ENCODE data around the gene SMAD4. TPM values are rescaled to one million over a fixed set of nuclear protein-coding genes. Genes with fewer than 3 reads are reported as not detected.

Gene SMAD4
- total and polyA plus RNA-seq, 2 of the 13 experiments (the other 11 are each of a cell fraction or from before 2014, with no cell fraction given), result 70.2 to 72.0 TPM

DNA sequence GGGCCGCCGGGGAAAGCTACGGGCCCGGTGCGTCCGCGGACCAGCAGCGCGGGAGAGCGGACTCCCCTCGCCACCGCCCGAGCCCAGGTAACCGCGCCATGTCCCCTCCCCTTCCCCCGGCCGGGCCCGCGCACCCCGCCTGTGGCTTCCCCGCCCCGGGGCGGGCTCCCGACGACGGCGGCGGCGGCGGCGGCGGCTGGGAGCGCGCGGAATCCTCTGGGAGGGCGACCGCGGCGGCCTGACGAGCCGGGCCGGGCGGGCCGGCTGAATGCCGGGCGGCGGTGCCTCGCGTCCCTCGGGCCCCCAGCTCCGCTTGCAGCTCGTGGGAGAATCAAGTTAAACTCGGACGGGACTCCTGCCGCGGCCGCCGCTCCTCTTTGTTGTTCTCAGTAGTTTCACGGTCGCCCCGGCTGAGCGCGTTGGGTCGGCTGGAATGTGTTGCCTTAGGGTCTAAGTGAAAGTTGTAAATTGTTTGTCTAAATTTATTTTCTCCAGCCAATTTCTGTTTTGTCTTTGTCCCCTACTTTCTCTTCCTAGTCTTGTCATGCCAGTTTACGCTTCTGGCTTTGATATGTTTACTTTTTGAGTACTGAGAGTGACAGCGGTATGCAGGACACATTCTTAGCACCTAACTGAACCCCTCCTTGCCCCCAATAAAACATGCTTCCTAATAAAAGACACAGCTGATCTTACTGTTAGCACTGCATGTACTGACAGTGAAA lies 685 bp downstream of the SMAD4 start (continued):
- TF ChIP-seq ZNF234 (CRISPR knock-in tag; conservative IDR thresholded peaks at IDR 0.05) (0 out of 2 replicates have a peak, but pooled peaks have one; percentile 39), TBL1XR1 (IDR thresholded peaks at IDR 0.05; ENCODE audit: borderline replicate concordance, low read length, partially characterized antibody) (no peak), ZNF644 (CRISPR knock-in tag; IDR thresholded peaks at IDR 0.05; ENCODE audit: low read depth) (no peak), GATAD2A (CRISPR knock-in tag; IDR thresholded peaks at IDR 0.05) (no peak), TRIM24 (CRISPR knock-in tag; IDR thresholded peaks at IDR 0.05) (no peak), ZNF777 (CRISPR knock-in tag; IDR thresholded peaks at IDR 0.05) (peak; percentile 15; the same call in 1 of the 2 replicates), ZNF205 (CRISPR knock-in tag; IDR thresholded peaks at IDR 0.05) (no peak), ZNF850 (CRISPR knock-in tag; conservative IDR thresholded peaks at IDR 0.05) (no peak), NCOA2 (CRISPR knock-in tag; IDR thresholded peaks at IDR 0.05) (no peak), KLF12 (CRISPR knock-in tag; IDR thresholded peaks at IDR 0.05; ENCODE audit: borderline replicate concordance) (no peak; the same call in 1 of the 2 replicates), ZNF136 (CRISPR knock-in tag; IDR thresholded peaks at IDR 0.05; ENCODE audit: low read depth) (no peak), ZNF615 (CRISPR knock-in tag; IDR thresholded peaks at IDR 0.05; ENCODE audit: borderline replicate concordance) (no peak), KDM4B (CRISPR knock-in tag; IDR thresholded peaks at IDR 0.05) (no peak)
- TF ChIP-seq, protein P1, sequence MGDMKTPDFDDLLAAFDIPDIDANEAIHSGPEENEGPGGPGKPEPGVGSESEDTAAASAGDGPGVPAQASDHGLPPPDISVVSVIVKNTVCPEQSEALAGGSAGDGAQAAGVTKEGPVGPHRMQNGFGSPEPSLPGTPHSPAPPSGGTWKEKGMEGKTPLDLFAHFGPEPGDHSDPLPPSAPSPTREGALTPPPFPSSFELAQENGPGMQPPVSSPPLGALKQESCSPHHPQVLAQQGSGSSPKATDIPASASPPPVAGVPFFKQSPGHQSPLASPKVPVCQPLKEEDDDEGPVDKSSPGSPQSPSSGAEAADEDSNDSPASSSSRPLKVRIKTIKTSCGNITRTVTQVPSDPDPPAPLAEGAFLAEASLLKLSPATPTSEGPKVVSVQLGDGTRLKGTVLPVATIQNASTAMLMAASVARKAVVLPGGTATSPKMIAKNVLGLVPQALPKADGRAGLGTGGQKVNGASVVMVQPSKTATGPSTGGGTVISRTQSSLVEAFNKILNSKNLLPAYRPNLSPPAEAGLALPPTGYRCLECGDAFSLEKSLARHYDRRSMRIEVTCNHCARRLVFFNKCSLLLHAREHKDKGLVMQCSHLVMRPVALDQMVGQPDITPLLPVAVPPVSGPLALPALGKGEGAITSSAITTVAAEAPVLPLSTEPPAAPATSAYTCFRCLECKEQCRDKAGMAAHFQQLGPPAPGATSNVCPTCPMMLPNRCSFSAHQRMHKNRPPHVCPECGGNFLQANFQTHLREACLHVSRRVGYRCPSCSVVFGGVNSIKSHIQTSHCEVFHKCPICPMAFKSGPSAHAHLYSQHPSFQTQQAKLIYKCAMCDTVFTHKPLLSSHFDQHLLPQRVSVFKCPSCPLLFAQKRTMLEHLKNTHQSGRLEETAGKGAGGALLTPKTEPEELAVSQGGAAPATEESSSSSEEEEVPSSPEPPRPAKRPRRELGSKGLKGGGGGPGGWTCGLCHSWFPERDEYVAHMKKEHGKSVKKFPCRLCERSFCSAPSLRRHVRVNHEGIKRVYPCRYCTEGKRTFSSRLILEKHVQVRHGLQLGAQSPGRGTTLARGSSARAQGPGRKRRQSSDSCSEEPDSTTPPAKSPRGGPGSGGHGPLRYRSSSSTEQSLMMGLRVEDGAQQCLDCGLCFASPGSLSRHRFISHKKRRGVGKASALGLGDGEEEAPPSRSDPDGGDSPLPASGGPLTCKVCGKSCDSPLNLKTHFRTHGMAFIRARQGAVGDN (CRISPR knock-in tag; IDR thresholded peaks at IDR 0.05), result no peak
- TF ChIP-seq, protein P2, sequence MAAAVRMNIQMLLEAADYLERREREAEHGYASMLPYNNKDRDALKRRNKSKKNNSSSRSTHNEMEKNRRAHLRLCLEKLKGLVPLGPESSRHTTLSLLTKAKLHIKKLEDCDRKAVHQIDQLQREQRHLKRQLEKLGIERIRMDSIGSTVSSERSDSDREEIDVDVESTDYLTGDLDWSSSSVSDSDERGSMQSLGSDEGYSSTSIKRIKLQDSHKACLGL (CRISPR knock-in tag; IDR thresholded peaks at IDR 0.05), result no peak
- TF ChIP-seq, protein P3, sequence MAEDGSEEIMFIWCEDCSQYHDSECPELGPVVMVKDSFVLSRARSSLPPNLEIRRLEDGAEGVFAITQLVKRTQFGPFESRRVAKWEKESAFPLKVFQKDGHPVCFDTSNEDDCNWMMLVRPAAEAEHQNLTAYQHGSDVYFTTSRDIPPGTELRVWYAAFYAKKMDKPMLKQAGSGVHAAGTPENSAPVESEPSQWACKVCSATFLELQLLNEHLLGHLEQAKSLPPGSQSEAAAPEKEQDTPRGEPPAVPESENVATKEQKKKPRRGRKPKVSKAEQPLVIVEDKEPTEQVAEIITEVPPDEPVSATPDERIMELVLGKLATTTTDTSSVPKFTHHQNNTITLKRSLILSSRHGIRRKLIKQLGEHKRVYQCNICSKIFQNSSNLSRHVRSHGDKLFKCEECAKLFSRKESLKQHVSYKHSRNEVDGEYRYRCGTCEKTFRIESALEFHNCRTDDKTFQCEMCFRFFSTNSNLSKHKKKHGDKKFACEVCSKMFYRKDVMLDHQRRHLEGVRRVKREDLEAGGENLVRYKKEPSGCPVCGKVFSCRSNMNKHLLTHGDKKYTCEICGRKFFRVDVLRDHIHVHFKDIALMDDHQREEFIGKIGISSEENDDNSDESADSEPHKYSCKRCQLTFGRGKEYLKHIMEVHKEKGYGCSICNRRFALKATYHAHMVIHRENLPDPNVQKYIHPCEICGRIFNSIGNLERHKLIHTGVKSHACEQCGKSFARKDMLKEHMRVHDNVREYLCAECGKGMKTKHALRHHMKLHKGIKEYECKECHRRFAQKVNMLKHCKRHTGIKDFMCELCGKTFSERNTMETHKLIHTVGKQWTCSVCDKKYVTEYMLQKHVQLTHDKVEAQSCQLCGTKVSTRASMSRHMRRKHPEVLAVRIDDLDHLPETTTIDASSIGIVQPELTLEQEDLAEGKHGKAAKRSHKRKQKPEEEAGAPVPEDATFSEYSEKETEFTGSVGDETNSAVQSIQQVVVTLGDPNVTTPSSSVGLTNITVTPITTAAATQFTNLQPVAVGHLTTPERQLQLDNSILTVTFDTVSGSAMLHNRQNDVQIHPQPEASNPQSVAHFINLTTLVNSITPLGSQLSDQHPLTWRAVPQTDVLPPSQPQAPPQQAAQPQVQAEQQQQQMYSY (CRISPR knock-in tag; IDR thresholded peaks at IDR 0.05), result no peak
- TF ChIP-seq, protein P4, sequence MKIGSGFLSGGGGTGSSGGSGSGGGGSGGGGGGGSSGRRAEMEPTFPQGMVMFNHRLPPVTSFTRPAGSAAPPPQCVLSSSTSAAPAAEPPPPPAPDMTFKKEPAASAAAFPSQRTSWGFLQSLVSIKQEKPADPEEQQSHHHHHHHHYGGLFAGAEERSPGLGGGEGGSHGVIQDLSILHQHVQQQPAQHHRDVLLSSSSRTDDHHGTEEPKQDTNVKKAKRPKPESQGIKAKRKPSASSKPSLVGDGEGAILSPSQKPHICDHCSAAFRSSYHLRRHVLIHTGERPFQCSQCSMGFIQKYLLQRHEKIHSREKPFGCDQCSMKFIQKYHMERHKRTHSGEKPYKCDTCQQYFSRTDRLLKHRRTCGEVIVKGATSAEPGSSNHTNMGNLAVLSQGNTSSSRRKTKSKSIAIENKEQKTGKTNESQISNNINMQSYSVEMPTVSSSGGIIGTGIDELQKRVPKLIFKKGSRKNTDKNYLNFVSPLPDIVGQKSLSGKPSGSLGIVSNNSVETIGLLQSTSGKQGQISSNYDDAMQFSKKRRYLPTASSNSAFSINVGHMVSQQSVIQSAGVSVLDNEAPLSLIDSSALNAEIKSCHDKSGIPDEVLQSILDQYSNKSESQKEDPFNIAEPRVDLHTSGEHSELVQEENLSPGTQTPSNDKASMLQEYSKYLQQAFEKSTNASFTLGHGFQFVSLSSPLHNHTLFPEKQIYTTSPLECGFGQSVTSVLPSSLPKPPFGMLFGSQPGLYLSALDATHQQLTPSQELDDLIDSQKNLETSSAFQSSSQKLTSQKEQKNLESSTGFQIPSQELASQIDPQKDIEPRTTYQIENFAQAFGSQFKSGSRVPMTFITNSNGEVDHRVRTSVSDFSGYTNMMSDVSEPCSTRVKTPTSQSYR (CRISPR knock-in tag; IDR thresholded peaks at IDR 0.05; ENCODE audit: borderline replicate concordance), result no peak
- TF ChIP-seq, protein P5, sequence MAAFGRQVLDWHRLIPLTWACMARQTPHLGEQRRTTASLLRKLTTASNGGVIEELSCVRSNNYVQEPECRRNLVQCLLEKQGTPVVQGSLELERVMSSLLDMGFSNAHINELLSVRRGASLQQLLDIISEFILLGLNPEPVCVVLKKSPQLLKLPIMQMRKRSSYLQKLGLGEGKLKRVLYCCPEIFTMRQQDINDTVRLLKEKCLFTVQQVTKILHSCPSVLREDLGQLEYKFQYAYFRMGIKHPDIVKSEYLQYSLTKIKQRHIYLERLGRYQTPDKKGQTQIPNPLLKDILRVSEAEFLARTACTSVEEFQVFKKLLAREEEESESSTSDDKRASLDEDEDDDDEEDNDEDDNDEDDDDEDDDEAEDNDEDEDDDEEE (CRISPR knock-in tag; IDR thresholded peaks at IDR 0.05), result no peak
